TTC549 (cell line): Measurements from ENCODE around the gene BICDL1.

Experiments
- FAIRE-seq: peaks from 2 replicates; lab custom pipeline; 2012; peaks lifted over from hg19 to GRCh38; lab: Jason Lieb, UNC

The BICDL1 gene

GRCh38 chr12:120081641-120082040, 92.6 kb downstream of the BICDL1 start:
- no peak for FAIRE-seq

- FAIRE-seq: no peak
Measured at GRCh38 chr12:120085920-120086645, 97.0 kb downstream of the BICDL1 start.

- FAIRE-seq: peak; percentile 91
Measured at GRCh38 chr12:120086801-120087621, 98.0 kb downstream of the BICDL1 start.

DNA sequence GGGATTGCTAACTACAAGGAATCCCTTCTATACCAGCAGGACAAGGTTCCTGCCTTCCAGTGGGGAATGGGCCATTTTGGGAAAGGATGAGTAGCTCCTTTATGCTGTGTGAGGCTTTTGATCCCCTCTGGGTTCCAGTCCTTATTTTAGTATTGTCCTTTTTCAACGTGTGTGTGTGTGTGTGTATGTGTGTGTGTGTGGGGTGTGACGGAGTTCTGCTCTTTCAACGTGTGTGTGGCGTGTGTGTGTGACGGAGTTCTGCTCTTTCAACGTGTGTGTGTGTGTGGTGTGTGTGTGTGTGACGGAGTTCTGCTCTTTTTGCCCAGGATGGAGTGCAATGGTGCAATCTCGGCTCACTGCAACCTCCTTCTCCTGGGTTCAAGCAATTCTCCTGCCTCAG, 100.1 kb downstream of the BICDL1 start:
- FAIRE-seq: no peak

- FAIRE-seq: no peak
Measured at GRCh38 chr12:120089796-120090195, 100.8 kb downstream of the BICDL1 start.

GRCh38 chr12:120090206-120090605, 101.2 kb downstream of the BICDL1 start:
- FAIRE-seq: no peak

GRCh38 chr12:120090626-120091295, 101.7 kb downstream of the BICDL1 start:
- FAIRE-seq: no peak

DNA sequence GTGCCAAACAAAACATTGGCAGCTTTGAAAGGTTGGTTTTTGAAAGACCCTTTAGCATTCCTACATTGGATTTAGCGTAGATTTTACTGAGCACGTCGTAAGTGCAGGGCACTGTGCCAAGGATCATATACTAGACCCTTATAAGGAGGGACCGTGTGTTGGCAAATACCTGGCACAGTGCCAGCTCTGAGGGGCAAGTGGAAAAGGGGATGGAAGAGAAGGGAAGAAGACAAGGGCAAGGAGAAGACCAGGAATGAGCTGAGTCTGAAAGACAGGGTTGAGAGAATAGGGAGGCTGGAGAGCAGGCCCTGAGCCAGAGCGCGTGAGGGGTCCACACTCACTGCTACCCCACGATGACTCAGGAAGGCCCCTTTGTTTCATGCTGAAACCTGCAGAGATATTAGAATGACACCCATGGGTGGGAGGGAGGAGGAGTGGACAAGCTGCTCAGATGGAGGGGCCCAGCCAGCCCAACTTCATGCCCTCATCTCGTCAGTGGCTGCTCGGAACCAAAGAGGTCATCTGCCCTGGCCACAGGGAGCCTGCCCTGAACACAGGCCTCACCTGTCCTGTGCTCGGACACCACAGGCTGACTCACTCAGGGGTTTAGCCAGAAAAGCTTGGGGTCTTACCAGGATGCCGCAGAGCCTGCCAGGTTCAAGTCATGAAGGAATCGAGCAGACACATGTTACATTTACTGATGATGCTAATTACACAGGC, 102.5 kb downstream of the BICDL1 start:
- no peak for FAIRE-seq

GRCh38 chr12:120092551-120093335, 103.7 kb downstream of the BICDL1 start:
- FAIRE-seq: no peak

DNA sequence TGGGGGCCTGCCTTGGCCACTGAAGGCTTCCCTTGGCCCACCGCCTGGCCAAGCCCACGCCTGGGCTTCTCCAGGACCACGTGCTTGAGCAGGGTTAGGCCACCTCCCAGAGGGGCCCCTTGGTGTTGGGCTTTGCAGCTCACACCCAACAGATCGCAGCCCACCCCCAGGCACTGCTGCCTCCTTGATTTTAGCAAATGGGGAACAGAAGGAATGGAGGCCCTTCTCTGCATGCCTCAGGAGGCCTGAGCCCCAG, 104.2 kb downstream of the BICDL1 start:
- no peak for FAIRE-seq

- no peak for FAIRE-seq
Measured at GRCh38 chr12:120093592-120094355, 104.7 kb downstream of the BICDL1 start.

DNA sequence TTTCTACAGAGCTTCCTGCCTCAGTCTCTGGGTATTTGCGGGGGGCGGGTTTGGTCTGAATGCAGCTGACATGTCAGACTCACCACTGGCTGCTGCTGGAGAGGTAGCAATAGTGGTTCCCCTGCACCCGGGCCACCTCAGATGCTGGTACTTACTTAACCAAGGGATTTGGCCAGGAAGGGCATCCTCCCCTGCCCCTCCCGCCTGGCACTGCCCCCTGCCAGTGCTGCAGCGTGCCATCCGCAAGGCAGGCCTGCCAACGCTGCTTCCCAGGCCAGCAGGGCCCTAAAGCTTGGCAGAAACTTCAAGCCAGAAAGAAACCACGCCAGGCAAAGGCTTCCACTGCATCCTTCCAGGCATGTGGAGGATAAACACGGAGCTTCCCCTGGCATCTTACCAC, 105.4 kb downstream of the BICDL1 start:
- FAIRE-seq: no peak

DNA sequence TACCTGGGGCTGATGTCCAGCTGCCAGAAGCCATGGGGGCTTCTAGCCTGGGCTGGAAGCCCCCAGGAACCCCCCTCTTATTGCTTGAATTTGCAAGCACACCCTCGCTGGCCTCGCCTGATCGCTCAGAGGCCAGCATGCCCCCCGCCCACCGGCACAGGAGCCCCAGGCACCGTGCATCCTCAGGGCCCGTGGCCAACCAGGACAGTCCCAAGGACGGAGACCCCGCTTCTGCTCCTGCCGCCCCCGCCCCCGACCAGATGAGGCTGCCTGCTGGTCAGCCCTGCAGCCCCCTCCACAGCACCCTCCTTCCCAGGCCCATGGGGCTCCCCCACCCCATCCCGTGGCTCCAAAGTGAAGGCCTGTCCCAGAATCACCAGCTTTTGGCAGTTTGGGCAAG, 106.3 kb downstream of the BICDL1 start:
- no peak for FAIRE-seq

DNA sequence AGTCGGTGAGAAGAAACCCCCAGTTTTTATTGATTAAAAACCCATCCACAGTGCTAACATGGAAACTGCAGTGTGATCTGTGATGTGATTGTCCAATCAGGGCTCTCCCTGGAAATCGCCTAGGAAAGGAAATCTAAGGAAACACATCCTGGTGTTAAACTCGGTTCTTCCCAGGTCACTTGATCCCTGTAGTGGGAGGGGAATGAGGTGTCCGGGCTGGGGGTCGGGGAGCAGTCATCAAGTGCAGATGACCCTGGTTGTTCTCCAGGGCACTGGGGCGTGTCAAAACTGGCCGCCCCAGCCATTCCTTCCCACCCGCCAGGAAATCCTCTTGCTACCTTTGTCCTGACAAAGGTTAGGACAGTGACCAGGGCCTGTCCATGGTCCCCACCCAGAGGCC, 106.7 kb downstream of the BICDL1 start:
- no peak for FAIRE-seq

- no peak for FAIRE-seq
Measured at GRCh38 chr12:120096671-120097202, 107.7 kb downstream of the BICDL1 start.

DNA sequence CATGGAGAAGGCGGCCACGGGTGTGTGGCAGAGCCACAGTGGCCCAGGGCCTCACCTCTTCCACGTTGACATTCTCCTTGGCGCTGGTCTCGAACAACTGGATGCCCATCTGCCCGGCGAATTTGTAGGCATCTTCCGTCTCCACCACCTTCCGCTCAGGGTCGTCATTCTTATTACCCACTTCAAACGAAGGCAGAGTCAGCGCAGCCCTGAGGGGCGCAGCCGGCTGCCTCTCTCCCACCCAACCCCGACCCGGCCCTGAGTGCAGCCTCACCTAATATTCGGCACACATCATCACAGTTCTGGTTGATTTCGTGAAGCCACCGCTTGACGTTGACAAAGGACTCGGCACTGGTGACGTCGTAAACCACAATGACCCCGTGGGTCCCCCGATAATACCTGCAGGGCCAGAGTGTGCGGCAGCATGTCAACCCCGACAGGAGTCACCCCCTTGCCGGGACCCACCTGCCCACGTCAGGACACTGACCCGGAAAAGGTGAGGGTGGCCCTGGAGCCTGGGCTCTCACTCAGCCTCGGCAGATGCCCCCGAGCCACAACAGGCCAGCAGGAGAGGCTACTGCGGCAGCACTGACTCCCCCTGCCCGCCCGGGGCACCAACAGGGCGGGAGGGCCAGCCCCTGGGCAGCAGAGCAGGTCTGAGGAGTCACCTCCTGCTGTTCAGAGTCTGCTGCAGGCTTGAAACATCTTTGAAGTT, 109.9 kb downstream of the BICDL1 start:
- FAIRE-seq: no peak

DNA sequence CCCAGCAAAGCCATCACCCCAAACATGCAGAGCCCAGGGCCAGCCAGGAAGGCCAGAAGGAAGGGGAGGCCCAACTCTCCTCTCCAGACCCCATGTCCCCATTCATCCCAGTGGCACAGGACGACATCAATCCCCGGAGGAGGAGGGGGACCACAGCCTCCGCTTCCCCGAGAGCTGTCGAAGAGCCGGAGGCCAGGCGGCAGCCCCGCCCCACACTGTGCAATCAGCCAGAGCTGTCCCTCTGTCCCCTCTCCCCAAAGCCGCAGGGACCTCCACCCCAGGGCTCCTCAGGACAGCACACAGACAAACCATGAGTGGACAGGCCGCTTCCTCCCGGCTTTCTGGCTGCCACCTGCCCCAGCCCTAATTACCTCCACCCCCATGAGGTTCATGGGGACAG, 110.7 kb downstream of the BICDL1 start:
- no peak for FAIRE-seq

GRCh38 chr12:120100630-120101029, 111.6 kb downstream of the BICDL1 start:
- FAIRE-seq: no peak

DNA sequence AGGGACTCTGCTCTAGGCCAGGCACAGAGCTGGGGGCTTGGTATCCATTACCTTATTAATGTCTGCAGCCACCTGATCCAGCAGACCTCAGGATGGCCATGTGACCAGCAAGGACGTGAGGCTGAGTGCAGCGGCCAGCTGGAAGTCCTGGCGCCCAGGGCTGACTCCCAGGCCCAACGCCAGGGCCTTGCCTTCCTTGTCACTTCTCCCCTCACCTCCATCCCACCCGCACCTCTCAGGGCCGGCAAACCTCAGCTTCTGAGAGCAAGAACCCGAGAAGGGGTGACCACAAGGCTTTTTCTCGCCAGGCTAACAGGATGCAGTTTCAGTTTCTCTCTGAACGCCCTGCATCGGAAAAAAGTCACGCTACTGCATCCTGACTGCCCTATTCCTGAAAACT, 112.1 kb downstream of the BICDL1 start:
- FAIRE-seq: no peak

GRCh38 chr12:120101617-120102016, 112.6 kb downstream of the BICDL1 start:
- FAIRE-seq: no peak
